ENCODE results near the gene KRT83.

The KRT83 gene

GRCh38 chr12:52320784-52321400 is at the start of gene KRT83:
Gene KRT83, minus strand, starts transcription at chr12:52321398. Its CDS starts 63 bp downstream, at chr12:52321335.
- DNase-seq, result no peak

- no peak for DNase-seq
Measured at GRCh38 chr12:52369809-52370208, 48.6 kb upstream of the KRT83 start.

GRCh38 chr12:52369211-52369610 is 48.0 kb upstream of the KRT83 start:
- no peak for DNase-seq

- no peak for DNase-seq
Measured at GRCh38 chr12:52368508-52368907, 47.3 kb upstream of the KRT83 start.

GRCh38 chr12:52367876-52368275 is 46.7 kb upstream of the KRT83 start:
- no peak for DNase-seq

GRCh38 chr12:52366738-52367485 is 45.7 kb upstream of the KRT83 start, which contains the start of gene KRT85:
Gene KRT85, minus strand, starts transcription at chr12:52367481. Its CDS starts 76 bp downstream, at chr12:52367405.
- no peak for DNase-seq

- no peak for DNase-seq
Measured at GRCh38 chr12:52364901-52365489, 43.8 kb upstream of the KRT83 start.

GRCh38 chr12:52364061-52364460 is 42.9 kb upstream of the KRT83 start:
- no peak for DNase-seq

- no peak for DNase-seq
Measured at GRCh38 chr12:52363111-52363679, 42.0 kb upstream of the KRT83 start.

GRCh38 chr12:52362118-52362726 is 41.0 kb upstream of the KRT83 start:
- no peak for DNase-seq

- DNase-seq, result no peak
Measured at GRCh38 chr12:52361553-52361952, 40.4 kb upstream of the KRT83 start.

GRCh38 chr12:52360663-52361271 is 39.6 kb upstream of the KRT83 start:
- no peak for DNase-seq

GRCh38 chr12:52360106-52360662 is 39.0 kb upstream of the KRT83 start:
- no peak for DNase-seq

GRCh38 chr12:52359621-52360061 is 38.4 kb upstream of the KRT83 start:
- no peak for DNase-seq

GRCh38 chr12:52358575-52359350 is 37.6 kb upstream of the KRT83 start:
- DNase-seq, result peak; percentile 11

GRCh38 chr12:52356762-52357580 is 35.8 kb upstream of the KRT83 start:
- no peak for DNase-seq

GRCh38 chr12:52356031-52356761 is 35.0 kb upstream of the KRT83 start:
- DNase-seq, result no peak

GRCh38 chr12:52355176-52355575 is 34.0 kb upstream of the KRT83 start:
- DNase-seq, result no peak

- DNase-seq, result no peak
Measured at GRCh38 chr12:52354200-52354599, 33.0 kb upstream of the KRT83 start.

- DNase-seq, result no peak
Measured at GRCh38 chr12:52353766-52354165, 32.6 kb upstream of the KRT83 start.

All from fibroblast of skin of right quadriceps (primary cell).